Activated T-cell treated with anti-CD3 and anti-CD28 coated beads, Interleukin-2, amount 50 U/mL, for 72 hours (primary cell): ENCODE measurements around the gene MEI4. TPM values are rescaled to one million over a fixed set of nuclear protein-coding genes. Genes with fewer than 3 reads are reported as not detected.
"Not testable (repeated sequence)": the region's sequence is repeated elsewhere in the genome, so short reads cannot be mapped to it uniquely, and the experiment has no call there.

Source experiments
- ATAC-seq, 2 donors: fragments of 150-1000 bp; cut with Tn5 transposase; replicated peaks in 1 of 2; 2 replicates each; pipeline ENCODE4 v1.10.0; 2021; ENCODE audit warnings: moderate library complexity in 2 of 2, mild to moderate bottlenecking in 1 of 2
- DNase-seq, 2 donors: peaks; one replicate each; pipeline ENCODE4 v3.0.0; 2021 to 2022; ENCODE audit warnings: mixed read lengths in 1 of 2
- H3K27ac Mint-ChIP-seq: one replicate; pipeline ENCODE4 v1.8.0; 2022; ENCODE audit warnings: mild to moderate bottlenecking, moderate library complexity, mixed read lengths
- H3K27me3 Mint-ChIP-seq: one replicate; pipeline ENCODE4 v1.8.0; 2022; ENCODE audit warnings: low read depth, mixed read lengths
- H3K36me3 Mint-ChIP-seq, 2 donors: one replicate each; pipeline ENCODE4 v1.8.0; 2022; ENCODE audit warnings: mixed read lengths in 2 of 2, mild to moderate bottlenecking in 1 of 2; ENCODE audit not compliant: insufficient read depth in 2 of 2
- H3K4me1 Mint-ChIP-seq: one replicate; pipeline ENCODE4 v1.8.0; 2022; ENCODE audit warnings: low read depth, mixed read lengths
- H3K4me3 Mint-ChIP-seq, 2 donors: one replicate each; pipeline ENCODE4 v1.8.0; 2022; ENCODE audit warnings: mild to moderate bottlenecking in 2 of 2, mixed read lengths in 2 of 2, moderate library complexity in 2 of 2
- H3K9me3 Mint-ChIP-seq, 2 donors: one replicate each; pipeline ENCODE4 v1.8.0; 2022; ENCODE audit warnings: mixed read lengths in 2 of 2
- total RNA-seq, 2 donors: library from RNA; stranded (reverse); gene quantifications; one replicate each; pipeline ENCODE4 v1.2.3, GENCODE V29; 2022

Gene MEI4
- total RNA-seq, 2 donors from 2014 or later, result not detected

DNA sequence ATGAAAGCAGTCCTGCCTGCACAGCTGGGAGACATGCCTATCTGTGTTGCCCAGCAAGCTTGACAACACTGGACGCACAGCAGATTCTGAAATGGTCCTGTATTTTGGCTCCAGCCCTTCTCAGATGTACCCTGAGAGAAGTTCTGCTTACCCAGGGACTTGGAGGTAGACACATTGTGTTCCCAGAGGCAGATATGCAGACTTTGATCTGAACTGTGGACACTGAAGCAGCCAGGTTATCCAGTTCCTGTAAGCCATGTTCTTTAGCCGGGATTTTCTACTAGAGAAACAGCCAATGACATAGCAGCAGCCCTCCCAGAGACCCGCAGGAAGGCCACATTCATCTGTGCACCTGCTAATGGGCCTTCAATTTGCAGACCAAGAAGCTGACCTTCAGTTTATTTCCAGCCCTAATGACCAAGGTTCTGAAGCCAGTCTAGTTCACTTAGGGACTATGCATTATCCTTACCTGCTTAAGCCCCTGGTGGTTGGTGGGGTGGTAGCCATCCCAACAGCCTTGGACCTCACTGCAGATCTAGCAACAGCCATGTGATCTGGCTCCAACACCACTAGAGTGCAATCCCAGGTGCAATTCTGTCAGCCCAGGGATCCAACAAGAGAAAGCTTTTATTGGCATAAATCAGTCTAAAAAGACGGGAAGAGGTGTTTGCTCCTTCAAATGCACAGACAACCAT, 134.2 kb downstream of the MEI4 start:
- Mint-ChIP-seq H3K36me3 (no peaks in the 10 kb centered on the region), H3K4me1 (no peaks in the 10 kb centered on the region), H3K27ac (no peak overlapping the region), H3K4me3 (no peak overlapping the region), H3K9me3 (peaks cover 1 to 3% of the 10 kb centered on the region in 2 donors), H3K27me3 (no peaks in the 10 kb centered on the region)
- ATAC-seq (no peak), DNase-seq (no peak)

DNA sequence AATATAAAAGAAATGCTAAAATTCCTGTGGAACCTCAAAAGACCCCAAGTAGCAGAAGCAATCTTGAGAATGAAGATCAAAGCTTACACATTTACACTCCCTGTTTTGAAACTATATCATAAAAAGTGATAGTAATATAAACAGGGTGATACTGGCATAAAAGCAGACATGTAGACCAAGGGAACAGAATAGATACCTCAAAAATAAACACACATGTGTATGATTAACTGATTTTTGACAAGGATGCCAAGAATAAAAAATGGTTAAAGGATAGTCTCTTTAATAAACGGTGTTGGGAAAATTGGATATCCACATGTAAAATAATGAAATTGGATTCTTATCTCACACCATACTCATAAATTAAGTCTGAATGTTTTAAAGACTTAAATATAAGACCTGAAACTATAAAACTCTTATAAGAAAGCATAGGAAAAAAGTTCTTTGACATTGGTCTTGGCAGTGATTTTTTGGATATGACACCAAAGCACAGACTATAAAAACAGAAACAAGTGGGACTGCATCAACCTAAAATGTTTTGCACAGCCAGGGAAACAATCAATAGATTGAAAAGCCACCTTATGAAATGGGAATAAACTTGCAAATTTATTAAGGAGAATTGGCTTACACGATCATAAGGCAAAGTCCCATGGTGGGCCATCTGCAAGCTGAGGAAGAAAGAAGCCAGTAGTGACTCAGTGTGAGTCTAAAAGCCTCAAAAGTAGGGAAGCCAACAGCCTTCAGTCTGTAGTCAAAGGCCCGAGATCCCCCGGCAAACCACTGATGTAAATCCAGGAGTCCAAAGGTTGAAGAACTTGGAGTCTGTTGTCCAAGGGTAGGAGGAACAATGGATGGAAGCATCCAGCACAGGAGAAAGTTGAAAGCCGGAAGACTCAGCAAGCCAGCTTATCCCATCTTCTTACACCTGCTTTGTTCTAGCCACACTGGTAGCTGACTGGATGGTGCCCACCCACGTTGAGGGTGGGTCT, 144.3 kb downstream of the MEI4 start:
- Mint-ChIP-seq H3K9me3 (peaks cover 10 to 14% of the 10 kb centered on the region in 2 donors), H3K27ac (no peak overlapping the region), H3K4me3 (no peak overlapping the region), H3K36me3 (peaks cover 0 to 1% of the 10 kb centered on the region in 2 donors), H3K4me1 (no peaks in the 10 kb centered on the region), H3K27me3 (no peaks in the 10 kb centered on the region)
- no peak for ATAC-seq
- DNase-seq, result no peak

DNA sequence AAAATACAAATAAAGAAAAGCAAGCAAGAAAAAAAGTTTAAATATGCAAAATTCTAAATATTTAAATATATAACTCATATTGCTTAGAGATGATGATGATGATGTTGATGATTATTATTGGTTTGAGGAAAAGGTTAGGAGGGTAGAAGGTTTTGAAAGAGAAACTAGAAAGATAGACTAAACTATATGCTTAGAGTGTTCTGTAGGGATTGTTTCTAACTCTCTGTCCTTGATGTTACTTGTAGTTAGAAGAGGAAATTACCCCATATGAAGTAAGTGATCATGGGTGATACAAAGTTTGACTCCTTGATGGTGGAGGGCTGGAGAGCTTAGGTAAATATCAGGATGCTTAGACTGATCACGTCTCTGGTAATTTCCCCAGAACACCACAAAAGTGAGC, 159.5 kb downstream of the MEI4 start:
- Mint-ChIP-seq H3K27ac (no peak overlapping the region), H3K4me3 (no peak overlapping the region), H3K36me3 (no peaks in the 10 kb centered on the region), H3K27me3 (no peaks in the 10 kb centered on the region), H3K9me3 (peaks cover 2 to 7% of the 10 kb centered on the region in 2 donors), H3K4me1 (no peaks in the 10 kb centered on the region)
- DNase-seq, result no peak
- no peak for ATAC-seq

DNA sequence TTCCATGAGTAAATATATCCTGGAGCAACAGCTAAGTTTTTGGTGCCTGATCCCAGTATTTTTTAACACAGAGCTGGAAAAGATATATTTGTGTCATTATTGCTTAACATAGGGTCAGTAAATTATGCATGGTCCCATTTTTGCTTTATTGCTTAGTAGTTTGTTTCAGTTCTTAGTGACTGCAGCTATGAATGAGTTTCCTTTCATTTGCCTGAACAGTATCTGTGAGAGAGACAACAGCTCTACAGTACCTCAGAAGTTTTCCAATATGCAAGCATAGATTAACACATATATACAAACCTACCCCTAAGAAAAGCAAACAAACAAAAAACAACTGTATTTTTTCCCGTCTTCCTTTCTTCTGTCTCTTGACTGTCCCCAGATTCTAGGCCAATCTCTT, 160.3 kb downstream of the MEI4 start:
- Mint-ChIP-seq H3K4me1 (no peaks in the 10 kb centered on the region), H3K36me3 (no peaks in the 10 kb centered on the region), H3K4me3 (no peak overlapping the region), H3K9me3 (peaks cover 5 to 7% of the 10 kb centered on the region in 2 donors), H3K27ac (no peak overlapping the region), H3K27me3 (no peaks in the 10 kb centered on the region)
- ATAC-seq, result no peak
- no peak for DNase-seq

DNA sequence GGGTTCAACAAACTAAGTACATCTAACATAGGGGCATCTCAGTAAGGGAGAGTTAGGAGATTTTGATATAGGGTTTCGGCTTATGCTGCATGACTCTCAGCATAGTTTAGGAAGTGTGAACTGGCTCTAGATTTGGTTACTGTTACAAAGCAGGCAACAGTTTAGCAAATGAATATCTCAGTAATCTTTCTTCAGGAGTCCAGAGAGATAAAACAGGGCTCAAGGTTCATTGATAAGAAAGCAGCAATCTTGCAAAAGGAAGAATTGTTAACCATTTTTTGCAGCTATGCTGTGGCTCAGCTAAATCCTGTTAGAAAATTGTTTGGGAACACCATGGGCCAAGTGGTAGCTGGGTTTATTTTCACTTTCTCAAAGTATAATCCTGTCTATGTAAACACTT, 161.3 kb downstream of the MEI4 start:
- H3K27ac Mint-ChIP-seq, result no peak overlapping the region
- no peaks in the 10 kb centered on the region for H3K27me3 Mint-ChIP-seq
- no peaks in the 10 kb centered on the region for H3K4me1 Mint-ChIP-seq
- DNase-seq (no peak), ATAC-seq (no peak)
- H3K9me3 Mint-ChIP-seq, result peaks cover 3 to 5% of the 10 kb centered on the region in 2 donors
- H3K36me3 Mint-ChIP-seq, result no peaks in the 10 kb centered on the region
- no peak overlapping the region for H3K4me3 Mint-ChIP-seq

DNA sequence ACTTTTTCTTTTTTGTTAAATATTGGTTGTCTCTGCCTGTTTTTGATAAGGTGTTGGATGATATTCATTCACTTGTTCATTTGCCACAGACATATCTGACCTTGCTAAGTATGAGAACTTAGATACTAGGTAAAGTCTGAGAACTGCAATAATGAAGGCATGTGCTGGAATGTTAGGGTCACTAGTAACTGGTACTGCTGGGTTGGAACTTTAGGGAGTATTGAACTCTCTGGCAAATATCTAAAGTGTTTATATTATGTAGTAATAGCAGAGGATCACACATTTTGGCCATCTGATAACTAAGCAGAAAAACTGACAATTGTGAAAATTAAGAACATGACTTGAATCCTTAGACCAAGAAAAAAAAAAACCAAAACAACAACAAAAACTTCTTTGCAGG, 162.7 kb downstream of the MEI4 start:
- DNase-seq (no peak), ATAC-seq (no peak)
- Mint-ChIP-seq H3K27ac (no peak overlapping the region), H3K27me3 (no peaks in the 10 kb centered on the region), H3K36me3 (no peaks in the 10 kb centered on the region), H3K9me3 (peaks cover 0 to 5% of the 10 kb centered on the region in 2 donors), H3K4me3 (no peak overlapping the region), H3K4me1 (no peaks in the 10 kb centered on the region)

DNA sequence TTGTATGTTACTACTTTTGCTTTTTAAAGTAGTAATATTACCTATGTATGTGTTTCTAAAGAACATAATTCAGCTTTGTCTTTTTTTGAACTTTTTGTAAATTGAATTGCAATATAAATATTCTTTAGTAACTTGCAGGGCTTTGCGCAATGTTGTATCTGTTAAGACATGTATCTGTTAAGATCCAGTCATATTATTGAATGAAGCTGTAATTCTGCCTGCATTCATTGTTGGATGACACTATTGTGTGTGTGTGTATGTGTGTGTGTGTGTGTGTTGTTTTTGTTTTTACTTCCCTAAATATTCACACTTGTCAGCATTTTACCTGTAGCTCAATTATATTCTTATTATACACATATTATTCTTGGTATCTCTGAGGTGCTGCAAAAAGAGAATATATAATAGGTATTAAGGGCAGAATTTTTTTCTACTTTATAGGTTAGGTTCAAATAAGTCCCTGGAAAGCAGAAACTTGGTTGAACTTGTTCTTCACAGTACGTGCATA, 164.0 kb downstream of the MEI4 start:
- H3K4me1 Mint-ChIP-seq, result no peaks in the 10 kb centered on the region
- no peak overlapping the region for H3K27ac Mint-ChIP-seq
- ATAC-seq (no peak), DNase-seq (no peak)
- peaks cover 0 to 5% of the 10 kb centered on the region in 2 donors for H3K9me3 Mint-ChIP-seq
- no peak overlapping the region for H3K4me3 Mint-ChIP-seq
- H3K27me3 Mint-ChIP-seq, result no peaks in the 10 kb centered on the region
- H3K36me3 Mint-ChIP-seq, result no peaks in the 10 kb centered on the region

DNA sequence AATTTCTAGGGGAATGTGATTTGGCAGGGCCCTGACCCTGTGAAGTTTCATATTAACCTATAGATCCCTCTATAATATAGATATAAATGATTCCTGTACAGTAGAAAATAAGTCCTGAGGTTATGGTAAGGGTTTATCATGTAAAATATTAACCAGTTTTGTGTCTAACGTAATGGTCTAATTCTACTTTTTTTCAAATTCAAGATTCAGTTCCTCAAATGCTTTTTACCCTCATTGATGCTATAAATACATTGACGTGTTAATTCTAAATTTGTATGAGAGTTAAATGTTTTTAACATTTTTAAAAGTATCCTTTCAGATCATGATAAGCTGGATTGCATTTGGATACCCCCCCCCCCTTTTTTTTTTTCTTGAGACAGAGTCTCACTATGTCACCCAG, 169.4 kb downstream of the MEI4 start:
- Mint-ChIP-seq H3K36me3 (no peaks in the 10 kb centered on the region), H3K27me3 (no peaks in the 10 kb centered on the region), H3K4me1 (no peaks in the 10 kb centered on the region), H3K27ac (no peak overlapping the region), H3K9me3 (peaks cover 0 to 3% of the 10 kb centered on the region in 2 donors), H3K4me3 (no peak overlapping the region)
- ATAC-seq, result no peak
- DNase-seq, result no peak

DNA sequence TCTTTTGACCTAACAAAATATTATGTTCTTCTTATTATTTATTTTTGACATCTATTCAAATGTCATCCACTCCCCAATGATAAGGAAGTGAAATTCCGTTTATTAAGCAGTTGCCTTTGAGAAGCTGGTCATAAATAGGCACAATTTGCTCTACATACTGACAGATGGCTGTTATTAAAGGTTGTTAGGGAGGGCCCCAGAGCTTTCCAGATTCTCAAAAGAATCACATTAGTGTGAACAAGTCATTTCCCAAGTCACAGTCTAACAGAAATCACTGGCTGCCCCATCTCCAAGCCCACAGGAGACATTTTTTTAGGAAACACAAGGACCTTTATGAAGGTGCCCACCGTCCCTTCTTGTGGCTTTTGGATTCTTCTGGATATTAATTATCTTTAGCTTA, 172.4 kb downstream of the MEI4 start:
- H3K9me3 Mint-ChIP-seq, result peaks cover 0 to 3% of the 10 kb centered on the region in 2 donors

DNA sequence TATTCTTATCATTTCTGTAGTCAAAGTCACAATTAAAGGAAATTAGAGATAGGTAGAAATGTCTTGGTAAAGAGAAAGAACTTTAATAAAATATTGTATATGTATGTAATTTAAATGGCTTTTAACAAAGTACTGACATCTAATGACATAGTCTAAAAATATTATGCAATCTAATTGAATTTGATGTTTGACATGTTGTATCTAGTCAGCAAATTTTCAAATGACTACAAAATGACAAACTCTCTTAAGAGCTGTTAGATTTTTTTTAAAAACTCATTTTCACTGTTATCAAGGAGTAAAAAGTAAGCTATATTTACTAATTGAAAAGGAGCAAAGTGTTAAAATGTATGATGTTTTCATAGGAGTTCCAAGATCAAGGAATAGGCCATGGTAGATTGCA, 176.9 kb downstream of the MEI4 start:
- Mint-ChIP-seq H3K4me3 (no peak overlapping the region), H3K27ac (no peak overlapping the region), H3K4me1 (no peaks in the 10 kb centered on the region), H3K9me3 (peaks cover 2 to 5% of the 10 kb centered on the region in 2 donors), H3K27me3 (no peaks in the 10 kb centered on the region), H3K36me3 (no peaks in the 10 kb centered on the region)
- DNase-seq (no peak), ATAC-seq (no peak)

More for the DNA sequence above, 172.4 kb downstream of the MEI4 start:
- Mint-ChIP-seq H3K4me1 (no peaks in the 10 kb centered on the region), H3K36me3 (no peaks in the 10 kb centered on the region), H3K27ac (no peak overlapping the region), H3K27me3 (no peaks in the 10 kb centered on the region), H3K4me3 (no peak overlapping the region)
- no peak for DNase-seq
- ATAC-seq, result no peak

DNA sequence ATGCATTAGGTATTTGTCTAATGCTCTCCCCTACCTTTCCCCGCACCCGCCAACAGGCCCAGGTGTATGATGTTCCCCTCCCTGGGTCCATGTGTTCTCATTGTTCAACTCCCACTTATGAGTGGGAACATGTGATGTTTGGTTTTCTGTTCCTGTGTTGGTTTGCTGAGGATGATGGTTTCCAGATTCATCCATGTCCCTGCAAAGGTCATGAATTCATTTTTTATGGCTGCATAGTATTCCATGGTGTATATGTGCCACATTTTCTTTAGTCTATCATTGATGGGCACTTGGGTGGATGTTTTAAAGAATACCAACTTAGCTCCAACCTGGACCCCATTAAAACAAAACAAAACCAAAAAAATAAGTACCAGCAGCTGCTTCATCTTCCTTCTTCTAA, 180.9 kb downstream of the MEI4 start:
- not testable (repeated sequence) for H3K27ac Mint-ChIP-seq, H3K4me3 Mint-ChIP-seq, H3K4me1 Mint-ChIP-seq, H3K27me3 Mint-ChIP-seq, H3K36me3 Mint-ChIP-seq, DNase-seq, ATAC-seq, H3K9me3 Mint-ChIP-seq

DNA sequence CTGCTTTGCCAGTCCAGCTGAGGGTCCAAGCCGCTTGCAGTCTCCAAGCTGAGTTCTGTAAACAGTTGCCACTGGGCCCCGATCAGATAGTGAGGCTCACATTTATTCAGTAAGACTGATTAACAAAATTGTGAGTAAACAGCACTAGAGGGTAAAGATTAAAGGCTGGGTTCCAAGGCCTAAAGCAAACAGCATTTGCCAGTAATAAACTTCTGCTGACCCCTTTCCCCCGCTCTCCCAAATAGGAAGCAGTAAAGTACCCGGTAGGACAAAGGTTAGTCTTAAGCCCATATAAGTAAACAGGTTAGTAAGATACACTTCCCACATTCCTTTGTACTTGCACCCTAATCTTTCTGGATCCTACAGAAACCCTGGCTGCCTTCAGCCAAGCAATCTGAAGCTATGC, 181.8 kb downstream of the MEI4 start:
- no peak for ATAC-seq
- Mint-ChIP-seq H3K27ac (no peak overlapping the region), H3K4me3 (no peak overlapping the region)

DNA sequence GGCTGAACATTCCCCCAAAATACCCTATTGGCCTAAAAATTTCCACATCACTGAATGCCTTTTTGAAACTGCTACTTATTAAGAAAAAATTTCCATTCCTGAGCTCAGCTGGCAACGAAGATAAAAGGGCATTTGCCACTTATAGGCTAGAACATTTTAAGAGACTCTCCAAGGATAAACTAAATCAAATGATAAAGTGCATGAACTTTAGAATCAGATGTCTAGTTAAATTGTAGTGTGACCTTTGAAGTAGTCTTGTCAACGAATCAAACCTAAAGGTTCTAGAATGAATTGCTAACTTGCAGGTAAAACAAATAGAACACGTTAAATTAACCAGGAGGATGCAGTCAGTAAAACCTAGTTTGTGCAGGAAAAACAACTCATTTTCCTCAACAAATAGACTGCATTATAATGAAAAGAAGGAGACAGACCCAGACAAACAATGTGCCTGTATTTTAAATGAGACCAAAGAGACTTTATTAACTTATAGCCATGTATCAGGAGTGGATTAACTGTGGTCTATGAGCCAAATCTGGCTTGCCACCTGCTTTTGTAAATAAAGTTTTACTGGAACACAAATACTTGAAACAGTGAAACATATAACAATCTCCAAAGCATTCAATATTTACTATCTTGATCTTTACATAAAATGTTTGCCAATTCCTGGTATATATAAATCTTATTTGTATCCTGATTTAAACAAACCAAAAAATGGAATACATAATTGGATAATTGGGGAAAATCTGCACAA, 184.4 kb downstream of the MEI4 start:
- H3K27me3 Mint-ChIP-seq, result no peaks in the 10 kb centered on the region
- H3K36me3 Mint-ChIP-seq, result no peaks in the 10 kb centered on the region
- H3K4me1 Mint-ChIP-seq, result no peaks in the 10 kb centered on the region
- H3K4me3 Mint-ChIP-seq, result no peak overlapping the region
- no peak overlapping the region for H3K27ac Mint-ChIP-seq
- no peaks in the 10 kb centered on the region for H3K9me3 Mint-ChIP-seq
- DNase-seq (no peak), ATAC-seq (no peak)

More for the DNA sequence above, 181.8 kb downstream of the MEI4 start:
- H3K9me3 Mint-ChIP-seq, result peaks cover 2 to 5% of the 10 kb centered on the region in 2 donors
- no peaks in the 10 kb centered on the region for H3K36me3 Mint-ChIP-seq
- DNase-seq, result no peak
- H3K4me1 Mint-ChIP-seq, result no peaks in the 10 kb centered on the region
- no peaks in the 10 kb centered on the region for H3K27me3 Mint-ChIP-seq
